D721Med (cell line): ENCODE data around the gene IL37.

Source experiments
- DNase-seq: peaks from one replicate; pipeline ENCODE4 v3.0.0; 2011; ENCODE audit warnings: low spot score; ENCODE audit not compliant: insufficient read length
- FAIRE-seq: peaks from 2 replicates; lab custom pipeline; 2011; peaks lifted over from hg19 to GRCh38; lab: Jason Lieb, UNC
- CTCF ChIP-seq: IDR thresholded peaks from 2 replicates; pipeline ENCODE4 v1.5.1; 2012; ENCODE audit warnings: mild to moderate bottlenecking, control low read depth; ENCODE audit not compliant: insufficient read depth; ENCODE audit errors: missing control alignments

Gene IL37

DNA sequence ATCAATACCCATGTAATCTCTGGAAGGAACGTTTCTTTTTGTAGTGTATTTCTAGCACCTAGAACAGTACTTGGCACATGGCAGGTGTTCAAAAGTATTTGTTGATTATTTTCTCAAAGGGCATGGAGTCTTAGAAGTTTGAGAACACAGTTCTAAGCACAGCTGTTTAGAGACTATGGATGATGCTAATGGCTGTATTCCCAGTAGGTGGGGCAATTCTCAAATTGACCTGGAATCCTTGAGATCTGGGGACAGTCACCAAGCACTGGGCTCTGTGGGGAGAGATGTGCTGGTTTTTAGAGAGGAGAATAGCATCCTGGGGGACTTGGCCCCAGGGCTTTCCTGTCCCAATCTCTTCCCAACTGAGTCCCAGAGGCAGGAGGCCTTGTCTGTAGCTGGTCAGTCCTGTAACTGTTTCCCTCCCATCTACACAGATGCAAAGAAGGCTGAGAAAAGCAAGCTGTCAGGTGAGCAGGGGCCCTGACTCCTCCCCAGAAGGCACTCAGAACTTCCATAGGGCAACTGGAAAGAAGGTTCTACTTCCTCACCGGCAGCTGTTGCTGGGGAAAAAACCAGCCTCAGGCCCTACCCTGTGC is 49.4 kb downstream of the IL37 start:
- FAIRE-seq: no peak
- DNase-seq: no peak
- no peak for TF ChIP-seq CTCF

DNA sequence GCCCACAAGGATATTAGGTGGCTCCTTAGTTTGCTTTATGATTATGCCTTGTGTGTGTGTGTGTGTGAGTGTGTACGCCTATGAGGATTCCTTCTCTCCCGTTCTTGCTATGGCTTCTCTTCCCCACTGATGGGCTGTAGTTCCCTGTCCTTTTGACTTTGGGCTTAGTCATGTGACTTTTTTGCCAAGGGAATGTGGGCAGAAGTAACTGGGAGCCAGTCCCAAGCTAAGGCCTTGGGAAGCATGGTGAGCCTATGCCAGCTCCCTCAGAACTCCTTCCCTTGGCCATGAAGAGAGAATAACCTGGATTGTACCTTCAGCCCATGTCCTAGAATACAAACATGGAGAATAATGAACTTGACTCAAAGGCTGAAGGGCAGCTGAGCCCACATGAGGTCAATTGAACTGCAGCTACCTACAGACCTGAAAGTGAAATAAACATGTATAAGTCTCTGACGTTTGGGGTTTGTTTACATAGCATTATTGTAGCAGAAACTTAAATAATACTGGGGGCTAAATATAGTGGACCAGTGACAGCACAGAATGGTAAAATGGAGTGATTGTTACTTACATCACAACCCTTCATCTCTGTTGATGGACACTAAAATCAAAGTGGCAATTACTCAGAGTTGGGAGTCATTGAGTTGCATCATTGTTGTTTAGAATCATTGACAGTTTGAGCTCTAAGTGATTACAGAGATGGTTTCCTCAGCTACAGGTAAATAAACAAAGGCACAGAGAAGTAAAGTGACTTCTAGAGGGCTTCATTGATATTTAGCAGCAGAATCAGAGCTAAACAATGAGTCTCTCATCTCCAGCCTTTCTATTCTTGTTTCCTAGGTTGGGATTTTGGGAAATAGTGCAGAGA is 51.6 kb downstream of the IL37 start:
- DNase-seq (no peak), FAIRE-seq (no peak)
- no peak for TF ChIP-seq CTCF

GRCh38 chr2:112967023-112967422 is 56.1 kb downstream of the IL37 start:
- no peak for DNase-seq
- TF ChIP-seq CTCF: no peak
- no peak for FAIRE-seq
